ENCODE data around the gene DDX28. TPM values are rescaled to one million over a fixed set of nuclear protein-coding genes. Genes with fewer than 3 reads are reported as not detected.
A peak's percentile ranks its signal among the peaks of the same experiment; 100 is the strongest.

DDX28 gene, protein sequence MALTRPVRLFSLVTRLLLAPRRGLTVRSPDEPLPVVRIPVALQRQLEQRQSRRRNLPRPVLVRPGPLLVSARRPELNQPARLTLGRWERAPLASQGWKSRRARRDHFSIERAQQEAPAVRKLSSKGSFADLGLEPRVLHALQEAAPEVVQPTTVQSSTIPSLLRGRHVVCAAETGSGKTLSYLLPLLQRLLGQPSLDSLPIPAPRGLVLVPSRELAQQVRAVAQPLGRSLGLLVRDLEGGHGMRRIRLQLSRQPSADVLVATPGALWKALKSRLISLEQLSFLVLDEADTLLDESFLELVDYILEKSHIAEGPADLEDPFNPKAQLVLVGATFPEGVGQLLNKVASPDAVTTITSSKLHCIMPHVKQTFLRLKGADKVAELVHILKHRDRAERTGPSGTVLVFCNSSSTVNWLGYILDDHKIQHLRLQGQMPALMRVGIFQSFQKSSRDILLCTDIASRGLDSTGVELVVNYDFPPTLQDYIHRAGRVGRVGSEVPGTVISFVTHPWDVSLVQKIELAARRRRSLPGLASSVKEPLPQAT
- total RNA-seq (10 to 100 TPM; 10.0 to 19.3 (median 14.4) TPM), polyA plus RNA-seq (10 to 100 TPM; 11.9 to 20.2 (median 12.6) TPM)
- long read RNA-seq, donor 1, transcript DDX28-201 (1 exons, 2,169 nt), result major isoform, 23 of 23 reads
- long read RNA-seq, donor 1, partial matches to known transcripts, result 0 of 23 reads
- long read RNA-seq, donor 1, other reads (novel, unspliced or antisense), result 0 of 23 reads
- long read RNA-seq, donor 2, transcript DDX28-201 (1 exons, 2,169 nt), result major isoform, 39 of 39 reads
- long read RNA-seq, donor 2, partial matches to known transcripts, result 0 of 39 reads
- long read RNA-seq, donor 2, other reads (novel, unspliced or antisense), result 0 of 39 reads

DNA sequence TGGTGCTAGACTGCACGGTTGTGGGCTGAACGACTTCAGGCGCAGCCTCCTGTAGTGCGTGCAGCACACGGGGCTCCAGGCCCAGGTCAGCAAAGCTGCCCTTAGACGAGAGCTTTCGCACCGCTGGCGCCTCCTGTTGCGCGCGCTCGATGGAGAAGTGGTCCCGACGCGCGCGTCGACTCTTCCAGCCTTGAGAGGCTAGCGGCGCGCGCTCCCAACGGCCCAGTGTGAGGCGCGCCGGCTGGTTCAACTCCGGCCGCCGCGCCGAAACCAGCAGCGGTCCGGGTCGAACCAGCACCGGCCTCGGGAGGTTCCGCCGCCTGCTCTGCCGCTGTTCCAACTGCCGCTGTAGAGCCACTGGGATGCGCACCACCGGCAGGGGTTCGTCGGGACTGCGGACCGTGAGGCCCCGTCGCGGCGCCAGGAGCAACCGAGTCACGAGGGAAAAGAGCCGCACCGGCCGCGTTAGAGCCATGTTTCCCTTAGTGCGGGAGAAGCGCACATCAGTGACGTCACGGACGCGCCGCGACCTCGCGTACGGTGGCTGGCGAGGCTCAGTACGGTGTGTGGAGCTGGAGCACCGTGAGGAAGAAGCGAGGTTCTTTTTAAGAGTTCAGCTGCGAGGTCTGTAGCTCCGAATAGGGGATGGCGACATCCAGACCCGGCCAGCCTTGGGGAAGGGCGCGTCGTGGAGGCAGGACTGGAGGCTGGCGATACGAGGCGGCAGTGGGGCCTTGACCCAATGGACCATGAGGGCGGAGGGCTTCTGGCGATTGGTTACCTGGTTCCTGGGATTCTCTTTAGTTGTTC is at the start of gene DDX28, which contains the start of gene DUS2:
DDX28 (minus strand) TSS at position 505 of the 810 bp plus-strand sequence; CDS start at position 475, 30 bp downstream.
DUS2 (plus strand) TSS at position 557 of the 810 bp plus-strand sequence. CDS start 14,740 bp downstream, outside the sequence.
- intact Hi-C loops (cut with DNase I), result loop anchor here in 1 of 2 donors (10.0 kb wide), 1 partner anchor 348 kb away; no protein-coding TSS in a partner anchor
- TF ChIP-seq, protein P1, sequence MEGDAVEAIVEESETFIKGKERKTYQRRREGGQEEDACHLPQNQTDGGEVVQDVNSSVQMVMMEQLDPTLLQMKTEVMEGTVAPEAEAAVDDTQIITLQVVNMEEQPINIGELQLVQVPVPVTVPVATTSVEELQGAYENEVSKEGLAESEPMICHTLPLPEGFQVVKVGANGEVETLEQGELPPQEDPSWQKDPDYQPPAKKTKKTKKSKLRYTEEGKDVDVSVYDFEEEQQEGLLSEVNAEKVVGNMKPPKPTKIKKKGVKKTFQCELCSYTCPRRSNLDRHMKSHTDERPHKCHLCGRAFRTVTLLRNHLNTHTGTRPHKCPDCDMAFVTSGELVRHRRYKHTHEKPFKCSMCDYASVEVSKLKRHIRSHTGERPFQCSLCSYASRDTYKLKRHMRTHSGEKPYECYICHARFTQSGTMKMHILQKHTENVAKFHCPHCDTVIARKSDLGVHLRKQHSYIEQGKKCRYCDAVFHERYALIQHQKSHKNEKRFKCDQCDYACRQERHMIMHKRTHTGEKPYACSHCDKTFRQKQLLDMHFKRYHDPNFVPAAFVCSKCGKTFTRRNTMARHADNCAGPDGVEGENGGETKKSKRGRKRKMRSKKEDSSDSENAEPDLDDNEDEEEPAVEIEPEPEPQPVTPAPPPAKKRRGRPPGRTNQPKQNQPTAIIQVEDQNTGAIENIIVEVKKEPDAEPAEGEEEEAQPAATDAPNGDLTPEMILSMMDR (IDR thresholded peaks at IDR 0.05), result no peak
- Histone ChIP-seq H3K27me3 (ENCODE audit: insufficient read depth in 3 of 3, low read length in 2 of 3) (no peaks in the 10 kb centered on the region), H3K4me3 (peak within 1 kb of the TSS; percentile 99), H3K27ac (peak within 1 kb of the TSS; percentile 94), H3K4me1 (peaks cover 24% of the 10 kb centered on the region), H3K9me3 (no peaks in the 10 kb centered on the region), H3K36me3 (ENCODE audit: insufficient read depth in 1 of 2, low read depth in 1 of 2) (peaks cover 0 to 21% of the 10 kb centered on the region in 2 donors)
- DNase-seq, result peak; percentile 94 to 97
- WGBS, 3 donors, result 0% methylated on average over 77 to 84 of the region's 84 CpGs
- peak; percentile 97 to 99 (median 97) for ATAC-seq

DNA sequence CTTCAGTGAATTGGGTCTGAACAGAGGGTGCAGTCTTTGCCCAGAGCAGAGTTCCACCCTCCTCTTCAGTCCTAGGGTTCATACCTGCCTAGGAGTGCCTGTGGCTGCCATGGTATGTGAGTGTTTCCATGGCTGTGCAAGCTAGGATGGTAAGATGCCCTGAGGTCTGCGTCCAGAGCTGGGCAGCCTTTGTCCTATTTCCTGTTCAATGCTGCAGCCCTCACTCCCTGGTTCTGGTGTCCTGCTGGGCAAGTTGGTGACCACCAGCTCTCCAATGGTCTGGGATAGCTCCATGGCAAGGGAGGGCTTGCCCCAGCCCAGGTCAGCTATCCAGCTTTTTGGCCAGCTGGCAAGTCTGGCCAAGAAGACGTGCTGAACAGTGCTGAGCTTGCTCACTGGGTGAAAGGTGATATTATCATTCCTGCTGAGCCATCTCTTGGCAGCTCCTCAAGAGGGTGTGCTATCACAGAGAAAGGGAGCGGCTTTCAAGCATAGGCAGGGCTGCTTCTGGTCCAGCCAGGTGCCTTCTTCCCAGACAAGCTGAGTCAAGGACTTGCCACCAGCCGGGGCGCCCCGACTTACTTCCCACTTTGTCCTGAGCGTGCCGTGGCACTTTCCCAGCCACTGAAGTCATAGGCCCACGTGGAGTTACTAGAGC is 49.1 kb upstream of the DDX28 start:
- WGBS, 3 donors, result 30 to 49% (median 40%) methylated on average over 9 of the region's 9 CpGs
- H3K4me1 ChIP-seq, result peaks cover 72% of the 10 kb centered on the region
- intact Hi-C loops (cut with DNase I), result loop anchor here (5.0 to 10.0 kb wide), 2 partner anchors 155 to 243 kb away; partner anchors contain the start of genes PRMT7 (in 1 of the 2) and SLC7A6OS (in 1 of the 2)
- H3K9me3 ChIP-seq, result no peaks in the 10 kb centered on the region
- H3K27ac ChIP-seq, result peak overlapping the region; percentile 81
- no peaks in the 10 kb centered on the region for H3K27me3 ChIP-seq (ENCODE audit: insufficient read depth in 3 of 3, low read length in 2 of 3)
- H3K4me3 ChIP-seq, result no peak overlapping the region
- H3K36me3 ChIP-seq (ENCODE audit: insufficient read depth in 1 of 2, low read depth in 1 of 2), result peaks cover 0 to 31% of the 10 kb centered on the region in 2 donors
- DNase-seq (peak; percentile 69 to 95), ATAC-seq (peak; percentile 76 to 83 (median 81))
- TF ChIP-seq, protein P1 (IDR thresholded peaks at IDR 0.05), result no peak

DNA sequence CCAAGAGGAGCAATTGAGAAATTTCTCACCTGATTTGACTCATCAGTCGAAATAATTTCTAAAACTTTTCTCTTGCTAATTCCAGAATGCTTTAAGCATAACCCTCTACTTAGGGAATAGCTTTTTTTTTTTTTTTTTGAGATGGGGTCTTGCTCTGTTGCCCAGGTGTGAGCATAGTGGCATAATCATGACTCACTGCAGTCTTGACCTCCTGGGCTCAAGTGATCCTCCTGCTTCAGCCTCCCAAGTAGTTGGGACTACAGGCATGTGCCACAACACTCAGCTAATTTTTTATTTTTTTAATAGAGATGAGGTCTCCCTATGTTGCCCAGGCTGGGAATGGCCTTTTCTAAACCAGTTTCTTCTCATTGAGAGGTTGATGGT is 48.5 kb upstream of the DDX28 start:
- DNase-seq (no peak), ATAC-seq (no peak)
- WGBS, 3 donors, result 89 to 97% (median 95%) methylated on average over 1 of the region's 1 CpG
- TF ChIP-seq, protein P1 (IDR thresholded peaks at IDR 0.05), result no peak
- Histone ChIP-seq H3K9me3 (no peaks in the 10 kb centered on the region), H3K36me3 (ENCODE audit: insufficient read depth in 1 of 2, low read depth in 1 of 2) (peaks cover 0 to 26% of the 10 kb centered on the region in 2 donors), H3K27me3 (ENCODE audit: insufficient read depth in 3 of 3, low read length in 2 of 3) (no peaks in the 10 kb centered on the region), H3K4me3 (no peak overlapping the region), H3K4me1 (peaks cover 72% of the 10 kb centered on the region), H3K27ac (peak overlapping the region; percentile 81)
- intact Hi-C loops (cut with DNase I), result loop anchor here (5.0 to 10.0 kb wide), 2 partner anchors 156 to 243 kb away; partner anchors contain the start of genes PRMT7 (in 1 of the 2) and SLC7A6OS (in 1 of the 2)
